Subcutaneous abdominal adipose tissue (tissue), 5 donors: ENCODE results near the gene ARTN.

Experiments used
- H3K27ac ChIP-seq: one replicate; pipeline ENCODE4 v1.7.0; 2013; ENCODE audit warnings: low read depth, mild to moderate bottlenecking, inconsistent platforms, low read length, moderate library complexity
- H3K27me3 ChIP-seq, 5 donors: one replicate each; pipeline ENCODE4 v1.7.0; 2013; ENCODE audit warnings: low read length in 5 of 5, inconsistent platforms in 1 of 5; ENCODE audit not compliant: control insufficient read depth in 5 of 5, insufficient read depth in 4 of 5
- H3K36me3 ChIP-seq, 5 donors: one replicate each; pipeline ENCODE4 v1.7.0; 2013; ENCODE audit warnings: low read length in 5 of 5; ENCODE audit not compliant: control insufficient read depth in 5 of 5, insufficient read depth in 5 of 5
- H3K4me1 ChIP-seq, 5 donors: one replicate each; pipeline ENCODE4 v1.7.0; 2013; ENCODE audit warnings: low read length in 5 of 5, mild to moderate bottlenecking in 3 of 5, moderate library complexity in 1 of 5; ENCODE audit not compliant: control insufficient read depth in 5 of 5, insufficient read depth in 5 of 5
- H3K4me3 ChIP-seq, 5 donors: one replicate each; pipeline ENCODE4 v1.7.0; 2013; ENCODE audit warnings: low read length in 5 of 5, low read depth in 1 of 5
- H3K9ac ChIP-seq, 5 donors: one replicate each; pipeline ENCODE4 v1.7.0; 2013; ENCODE audit warnings: low read length in 5 of 5, mild to moderate bottlenecking in 4 of 5, moderate library complexity in 3 of 5
- H3K9me3 ChIP-seq, 5 donors: one replicate each; pipeline ENCODE4 v1.7.0; 2013; ENCODE audit warnings: low read length in 5 of 5; ENCODE audit not compliant: control insufficient read depth in 5 of 5
- donor health status: healthy.
- donor health status: healthy.
- donor health status: healthy.
- donor health status: healthy.
- donor health status: healthy.

Gene ARTN

GRCh38 chr1:43969416-43969745 lies 35.8 kb downstream of the ARTN start:
- Histone ChIP-seq H3K4me1 (peaks cover 4 to 26% (median 23%) of the 10 kb centered on the region in 5 donors), H3K9ac (no peak overlapping the region), H3K27ac (no peak overlapping the region), H3K9me3 (no peaks in the 10 kb centered on the region), H3K4me3 (peak overlapping the region in 4 of 5 donors; percentile 33 to 97 (median 37)), H3K27me3 (no peaks in the 10 kb centered on the region), H3K36me3 (peaks cover 0 to 50% (median 24%) of the 10 kb centered on the region in 5 donors)

- Histone ChIP-seq H3K27ac (peak within 1 kb of the TSS; percentile 54), H3K4me1 (peaks cover 4 to 27% (median 25%) of the 10 kb centered on the region in 5 donors), H3K9ac (peak within 1 kb of the TSS; percentile 29 to 91 (median 82)), H3K4me3 (peak within 1 kb of the TSS; percentile 84 to 97 (median 94)), H3K27me3 (no peaks in the 10 kb centered on the region), H3K9me3 (no peaks in the 10 kb centered on the region), H3K36me3 (peaks cover 0 to 45% (median 24%) of the 10 kb centered on the region in 5 donors)
Observed at GRCh38 chr1:43969746-43970466, 36.3 kb downstream of the ARTN start, which contains the start of gene DPH2. Gene DPH2, plus strand, starts transcription at chr1:43970010. Its CDS starts 166 bp downstream, at chr1:43970176.

GRCh38 chr1:43970502-43970901 lies 36.9 kb downstream of the ARTN start:
- H3K9ac ChIP-seq: peak overlapping the region; percentile 29 to 91 (median 82)
- no peak overlapping the region for H3K27ac ChIP-seq
- H3K9me3 ChIP-seq: no peaks in the 10 kb centered on the region
- H3K4me3 ChIP-seq: peak overlapping the region; percentile 84 to 97 (median 94)
- H3K36me3 ChIP-seq: peaks cover 0 to 41% (median 24%) of the 10 kb centered on the region in 5 donors
- H3K27me3 ChIP-seq: no peaks in the 10 kb centered on the region
- H3K4me1 ChIP-seq: peaks cover 4 to 32% (median 29%) of the 10 kb centered on the region in 5 donors

GRCh38 chr1:43970911-43971310 lies 37.3 kb downstream of the ARTN start:
- Histone ChIP-seq H3K27ac (no peak overlapping the region), H3K4me1 (peaks cover 6 to 36% (median 33%) of the 10 kb centered on the region in 5 donors), H3K36me3 (peaks cover 0 to 37% (median 23%) of the 10 kb centered on the region in 5 donors), H3K9me3 (no peaks in the 10 kb centered on the region), H3K9ac (no peak overlapping the region), H3K27me3 (no peaks in the 10 kb centered on the region), H3K4me3 (peak overlapping the region in 4 of 5 donors; percentile 84 to 97 (median 95))

- Histone ChIP-seq H3K36me3 (peaks cover 0 to 37% (median 21%) of the 10 kb centered on the region in 5 donors), H3K9ac (no peak overlapping the region), H3K4me3 (no peak overlapping the region), H3K9me3 (no peaks in the 10 kb centered on the region), H3K27ac (no peak overlapping the region), H3K27me3 (no peaks in the 10 kb centered on the region), H3K4me1 (peaks cover 6 to 42% (median 38%) of the 10 kb centered on the region in 5 donors)
Observed at GRCh38 chr1:43971336-43971980, 37.9 kb downstream of the ARTN start.

- Histone ChIP-seq H3K9me3 (no peaks in the 10 kb centered on the region), H3K9ac (peak overlapping the region in 4 of 5 donors; percentile 86 to 92 (median 90)), H3K27ac (peak overlapping the region; percentile 77), H3K27me3 (no peaks in the 10 kb centered on the region), H3K4me1 (peaks cover 9 to 66% (median 56%) of the 10 kb centered on the region in 5 donors), H3K36me3 (peaks cover 4 to 42% (median 29%) of the 10 kb centered on the region in 5 donors), H3K4me3 (peak overlapping the region; percentile 67 to 88 (median 83))
Observed at GRCh38 chr1:43973981-43974442, 40.4 kb downstream of the ARTN start.

GRCh38 chr1:43974443-43975248 lies 41.0 kb downstream of the ARTN start, which contains the start of gene ATP6V0B:
Gene ATP6V0B, plus strand, starts transcription at chr1:43974960. Its CDS starts 81 bp downstream, at chr1:43975041.
- peaks cover 4 to 42% (median 29%) of the 10 kb centered on the region in 5 donors for H3K36me3 ChIP-seq
- H3K27ac ChIP-seq: peak within 1 kb of the TSS; percentile 77
- H3K27me3 ChIP-seq: no peaks in the 10 kb centered on the region
- H3K9me3 ChIP-seq: no peaks in the 10 kb centered on the region
- H3K9ac ChIP-seq: peak within 1 kb of the TSS; percentile 86 to 92 (median 88)
- peaks cover 9 to 63% (median 53%) of the 10 kb centered on the region in 5 donors for H3K4me1 ChIP-seq
- H3K4me3 ChIP-seq: peak within 1 kb of the TSS; percentile 82 to 91 (median 83)

GRCh38 chr1:43975249-43975961 lies 41.8 kb downstream of the ARTN start:
- no peaks in the 10 kb centered on the region for H3K27me3 ChIP-seq
- peak overlapping the region; percentile 86 to 92 (median 88) for H3K9ac ChIP-seq
- peak overlapping the region; percentile 82 to 91 (median 83) for H3K4me3 ChIP-seq
- H3K4me1 ChIP-seq: peaks cover 12 to 65% (median 55%) of the 10 kb centered on the region in 5 donors
- H3K36me3 ChIP-seq: peaks cover 4 to 42% (median 29%) of the 10 kb centered on the region in 5 donors
- no peaks in the 10 kb centered on the region for H3K9me3 ChIP-seq
- peak overlapping the region; percentile 77 for H3K27ac ChIP-seq

GRCh38 chr1:43976045-43976444 lies 42.4 kb downstream of the ARTN start:
- H3K36me3 ChIP-seq: peaks cover 4 to 42% (median 29%) of the 10 kb centered on the region in 5 donors
- peak overlapping the region; percentile 82 to 91 (median 83) for H3K4me3 ChIP-seq
- peak overlapping the region; percentile 77 for H3K27ac ChIP-seq
- H3K4me1 ChIP-seq: peaks cover 13 to 60% (median 55%) of the 10 kb centered on the region in 5 donors
- H3K27me3 ChIP-seq: no peaks in the 10 kb centered on the region
- no peaks in the 10 kb centered on the region for H3K9me3 ChIP-seq
- peak overlapping the region; percentile 86 to 92 (median 88) for H3K9ac ChIP-seq
